H54 (cell line): ENCODE results near the gene CALD1.

ENCODE experiments used
- DNase-seq: peaks from one replicate; pipeline ENCODE4 v3.0.0; 2011; ENCODE audit warnings: low spot score, mixed read lengths; ENCODE audit not compliant: insufficient read length
- FAIRE-seq: peaks from 3 replicates; lab custom pipeline; 2011; peaks lifted over from hg19 to GRCh38; lab: Jason Lieb, UNC
- POLR2A ChIP-seq: IDR thresholded peaks from 2 replicates; pipeline ENCODE4 v1.6.1; 2011; ENCODE audit warnings: low read depth, mild to moderate bottlenecking, low read length

The CALD1 gene

GRCh38 chr7:134855442-134855841, 76.0 kb downstream of the CALD1 start:
- TF ChIP-seq POLR2A: no peak
- FAIRE-seq (no peak), DNase-seq (no peak)

GRCh38 chr7:134856091-134856490, 76.7 kb downstream of the CALD1 start:
- no peak for FAIRE-seq
- DNase-seq: no peak
- TF ChIP-seq POLR2A: no peak

GRCh38 chr7:134856691-134857090, 77.3 kb downstream of the CALD1 start:
- TF ChIP-seq POLR2A: no peak
- DNase-seq (no peak), FAIRE-seq (no peak)

GRCh38 chr7:134857958-134858357, 78.5 kb downstream of the CALD1 start:
- DNase-seq (no peak), FAIRE-seq (no peak)
- no peak for TF ChIP-seq POLR2A

- no peak for FAIRE-seq
- no peak for DNase-seq
- no peak for TF ChIP-seq POLR2A
Measured at GRCh38 chr7:134859783-134860182, 80.3 kb downstream of the CALD1 start.

- no peak for DNase-seq
- no peak for FAIRE-seq
Measured at GRCh38 chr7:134865001-134865845, 85.8 kb downstream of the CALD1 start.

GRCh38 chr7:134866617-134867016, 87.2 kb downstream of the CALD1 start:
- no peak for TF ChIP-seq POLR2A
- DNase-seq: no peak
- FAIRE-seq: no peak

More at GRCh38 chr7:134865001-134865845, 85.8 kb downstream of the CALD1 start:
- no peak for TF ChIP-seq POLR2A

GRCh38 chr7:134870156-134870555, 90.7 kb downstream of the CALD1 start:
- TF ChIP-seq POLR2A: no peak
- FAIRE-seq (no peak), DNase-seq (no peak)

GRCh38 chr7:134870781-134871180, 91.3 kb downstream of the CALD1 start:
- no peak for FAIRE-seq
- no peak for TF ChIP-seq POLR2A
- DNase-seq: no peak

GRCh38 chr7:134873253-134873652, 93.8 kb downstream of the CALD1 start:
- no peak for TF ChIP-seq POLR2A
- FAIRE-seq (no peak), DNase-seq (no peak)

GRCh38 chr7:134874407-134874806, 95.0 kb downstream of the CALD1 start:
- no peak for TF ChIP-seq POLR2A
- no peak for DNase-seq
- FAIRE-seq: no peak

GRCh38 chr7:134875867-134876266, 96.4 kb downstream of the CALD1 start:
- TF ChIP-seq POLR2A: no peak
- DNase-seq (no peak), FAIRE-seq (no peak)

GRCh38 chr7:134878746-134879357, 99.4 kb downstream of the CALD1 start:
- no peak for TF ChIP-seq POLR2A
- DNase-seq (no peak), FAIRE-seq (no peak)

GRCh38 chr7:134879815-134880475, 100.5 kb downstream of the CALD1 start:
- TF ChIP-seq POLR2A: no peak
- no peak for FAIRE-seq
- no peak for DNase-seq
